T follicular helper cell (primary cell): ENCODE results near the gene KIAA1549.

ENCODE experiments used
- DNase-seq: peaks from one replicate; pipeline ENCODE4 v3.0.0-alpha.2; 2020; ENCODE audit warnings: low read depth

The KIAA1549 gene

DNA sequence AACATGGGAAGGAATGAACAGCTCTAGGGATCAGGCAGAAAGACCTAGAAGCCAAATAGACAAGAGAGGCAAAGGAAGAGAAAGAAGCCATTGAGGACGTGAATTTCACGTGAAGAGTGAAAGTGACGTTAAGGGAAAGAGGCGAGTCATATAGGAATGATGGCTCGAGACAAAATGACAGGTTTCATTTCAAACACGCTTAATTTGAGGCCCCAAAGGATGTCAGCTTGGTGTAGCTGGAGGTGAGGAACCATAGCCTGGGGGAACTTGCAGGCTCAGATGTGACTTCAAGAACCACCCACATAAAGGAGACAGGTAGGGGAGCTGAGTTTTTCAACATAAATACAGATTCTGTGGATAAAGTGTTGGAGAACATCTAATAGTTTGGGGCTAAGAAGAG, 98.9 kb downstream of the KIAA1549 start:
- no peak for DNase-seq

DNA sequence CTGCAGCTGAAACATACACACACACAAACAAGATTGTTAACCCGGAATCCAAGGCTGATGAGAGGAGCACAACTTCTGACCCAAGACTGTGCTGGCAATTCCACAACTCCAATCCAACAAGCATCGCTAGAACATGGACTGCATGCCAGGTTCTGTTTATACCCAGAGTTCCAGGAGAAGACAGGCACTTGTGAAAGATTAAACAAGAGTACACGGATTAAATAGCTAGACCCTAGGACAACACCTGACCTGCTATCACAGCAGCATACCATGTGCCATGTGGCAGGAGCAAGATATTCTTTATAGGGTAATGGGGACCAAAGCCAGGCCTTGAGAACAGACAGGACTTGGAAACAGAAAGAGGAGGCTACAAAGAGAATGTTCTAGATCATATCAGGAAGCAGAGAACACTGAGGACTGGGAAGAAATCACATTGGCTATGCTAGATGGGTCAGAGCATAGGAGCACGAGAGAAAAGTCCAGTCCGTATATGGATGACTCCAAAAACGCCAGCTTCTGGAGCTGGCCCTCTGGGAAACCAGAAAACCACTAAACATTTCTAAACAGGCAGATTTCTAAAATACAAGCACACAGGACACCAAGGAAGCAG, 99.5 kb downstream of the KIAA1549 start:
- no peak for DNase-seq

DNA sequence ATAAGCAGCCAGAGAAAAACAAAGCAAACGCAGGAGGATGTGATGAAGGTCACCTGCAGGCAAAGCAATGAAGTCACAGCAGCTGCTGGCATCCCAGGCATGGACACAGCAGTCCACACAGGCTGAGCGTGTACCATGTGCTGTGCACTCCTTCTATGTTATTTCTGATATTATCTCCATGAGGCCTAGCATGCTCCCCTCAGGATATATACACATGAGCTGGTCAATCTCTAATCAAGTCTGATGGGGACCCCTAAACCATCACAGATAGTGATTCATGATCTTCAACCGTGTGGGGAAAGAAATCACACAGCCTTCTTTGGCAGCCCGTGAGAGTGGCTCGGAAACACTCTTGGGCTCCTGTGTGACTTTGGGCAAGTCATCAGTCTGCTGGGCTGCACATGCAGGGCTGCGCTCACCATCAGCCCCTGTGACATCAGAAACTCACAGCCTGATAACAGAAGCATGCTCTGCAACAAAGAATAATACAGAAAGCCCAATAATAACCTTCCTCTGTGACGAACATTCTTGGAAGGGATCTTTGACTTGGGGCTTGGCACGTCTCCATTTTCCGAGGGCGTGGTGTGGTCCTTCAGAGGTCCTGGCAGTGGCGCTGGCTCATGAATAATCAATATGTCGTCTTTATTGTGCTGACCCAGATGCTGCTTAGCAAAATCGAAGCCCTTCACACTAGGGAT, 100.2 kb downstream of the KIAA1549 start:
- DNase-seq = no peak

DNA sequence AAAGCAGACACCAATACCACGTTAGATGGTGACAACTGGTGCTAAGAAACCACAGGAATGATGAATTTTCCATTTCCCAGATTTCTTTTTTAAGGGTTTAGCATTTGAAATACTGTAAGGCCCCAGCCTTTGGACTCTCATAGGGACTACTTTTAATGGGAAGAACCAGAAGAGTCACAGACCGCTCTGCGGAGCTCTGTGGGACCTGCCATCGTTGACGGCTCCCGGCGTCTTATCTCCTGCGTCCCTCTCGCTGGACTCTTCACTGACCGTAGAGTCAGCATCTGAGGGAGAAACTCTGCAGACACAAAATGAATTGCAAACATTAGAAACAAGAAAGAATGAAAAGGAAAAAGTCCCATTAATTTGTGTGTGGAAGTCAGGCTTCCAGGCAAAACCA, 101.8 kb downstream of the KIAA1549 start:
- no peak for DNase-seq

DNA sequence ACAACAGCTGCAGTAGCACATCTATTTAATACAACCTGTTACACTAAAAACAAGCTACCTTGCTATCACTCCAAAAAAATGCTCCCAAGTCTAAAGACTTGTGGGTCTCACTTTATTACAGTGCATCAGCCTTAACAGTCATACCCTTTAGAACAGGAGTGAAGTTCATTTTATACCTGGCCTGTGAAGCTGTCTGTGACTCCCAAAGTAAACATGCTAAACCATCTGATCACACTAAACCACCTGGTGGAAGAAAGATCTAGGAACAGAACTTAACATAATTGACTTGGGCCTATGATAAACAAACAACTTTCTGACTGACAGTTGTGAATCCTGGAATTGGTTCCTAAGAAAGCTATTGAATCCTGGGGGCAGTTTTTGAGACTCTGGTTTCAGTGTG, 102.3 kb downstream of the KIAA1549 start:
- DNase-seq = no peak

DNA sequence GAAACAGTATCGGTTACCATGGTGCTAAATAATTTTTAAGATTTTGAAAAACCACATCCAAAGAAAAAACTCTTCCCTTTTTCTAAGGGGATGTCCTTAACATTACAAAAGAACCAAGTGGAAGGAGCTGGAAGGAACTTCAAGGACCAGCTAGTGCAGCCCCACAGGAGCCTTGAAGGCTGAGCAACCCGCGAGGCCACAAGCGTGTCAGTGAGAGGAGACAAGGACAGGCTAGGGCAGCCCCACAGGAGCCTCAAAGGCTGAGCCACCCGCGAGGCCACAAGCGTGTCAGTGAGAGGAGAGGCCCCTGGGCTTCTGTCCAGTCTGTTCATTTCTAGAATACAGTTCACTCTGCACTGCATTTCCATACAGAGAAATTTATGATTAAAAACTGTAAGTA, 103.1 kb downstream of the KIAA1549 start:
- no peak for DNase-seq

DNA sequence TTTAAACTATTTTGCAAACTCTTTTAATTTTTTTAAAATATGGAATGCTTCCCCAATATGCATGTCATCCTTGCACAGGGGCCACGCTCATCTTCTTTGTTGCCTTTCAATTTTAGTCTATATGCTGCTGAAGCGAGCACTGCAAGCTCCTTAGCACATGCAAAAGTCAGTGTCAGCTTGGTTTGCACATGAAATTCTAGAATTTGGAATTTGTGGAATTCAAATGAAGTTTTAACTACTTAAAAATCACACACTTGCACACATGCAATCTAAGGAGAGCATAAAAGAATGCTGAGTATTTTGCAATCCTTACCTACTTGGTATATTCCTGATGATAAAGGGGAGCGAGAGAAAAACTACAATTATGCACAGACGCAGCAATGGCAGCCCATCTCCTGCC, 104.9 kb downstream of the KIAA1549 start:
- DNase-seq = no peak

DNA sequence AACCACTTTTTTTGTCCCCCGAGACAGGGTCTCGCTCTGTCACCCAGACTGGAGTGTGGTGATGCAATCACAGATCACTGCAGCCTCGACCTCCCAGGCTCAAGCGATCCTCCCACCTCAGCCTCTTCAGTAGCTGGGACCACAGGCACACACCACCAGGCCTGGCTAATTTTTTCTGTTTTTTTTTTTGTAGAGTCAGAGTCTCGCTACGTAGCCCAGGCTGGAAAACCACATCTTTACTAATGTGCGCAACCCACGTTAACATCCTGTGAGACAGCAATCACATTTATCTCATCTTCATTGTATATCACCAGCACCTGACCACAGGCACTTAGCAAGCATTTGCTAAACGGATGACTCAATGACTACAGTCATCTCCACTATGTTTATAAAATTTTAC, 105.4 kb downstream of the KIAA1549 start:
- peak; percentile 46 for DNase-seq

DNA sequence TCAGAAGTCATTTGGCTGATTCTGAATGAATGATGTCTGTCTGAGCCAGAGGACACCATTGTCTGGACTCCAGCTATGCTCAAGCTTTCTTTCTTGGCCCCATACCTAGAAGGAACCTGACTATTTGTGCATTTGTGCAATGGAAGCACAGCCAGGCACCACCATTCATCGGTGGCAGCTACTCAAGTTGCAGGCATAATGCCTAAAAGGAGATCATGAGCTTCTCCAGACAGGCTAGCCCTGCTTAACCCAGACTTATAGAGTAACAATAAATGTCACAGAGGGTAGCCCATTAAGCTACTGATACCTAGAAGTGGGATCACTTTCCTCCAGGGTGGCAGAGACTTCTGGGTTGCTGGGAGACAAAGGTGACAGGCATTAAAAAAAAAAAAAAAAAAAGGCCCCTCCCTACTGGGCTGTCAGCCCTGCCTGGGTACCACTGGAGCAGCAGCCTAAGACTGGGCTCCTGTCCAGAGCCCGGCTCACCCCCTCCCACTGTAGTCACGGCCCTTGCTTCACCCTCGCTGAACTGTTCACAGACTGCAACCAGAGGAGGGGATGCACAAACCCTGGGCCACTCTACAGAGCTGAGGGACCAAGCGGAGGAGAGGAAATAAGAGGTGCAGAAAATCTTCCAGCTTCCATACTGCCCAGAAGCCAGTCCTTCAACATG, 107.8 kb downstream of the KIAA1549 start:
- no peak for DNase-seq

DNA sequence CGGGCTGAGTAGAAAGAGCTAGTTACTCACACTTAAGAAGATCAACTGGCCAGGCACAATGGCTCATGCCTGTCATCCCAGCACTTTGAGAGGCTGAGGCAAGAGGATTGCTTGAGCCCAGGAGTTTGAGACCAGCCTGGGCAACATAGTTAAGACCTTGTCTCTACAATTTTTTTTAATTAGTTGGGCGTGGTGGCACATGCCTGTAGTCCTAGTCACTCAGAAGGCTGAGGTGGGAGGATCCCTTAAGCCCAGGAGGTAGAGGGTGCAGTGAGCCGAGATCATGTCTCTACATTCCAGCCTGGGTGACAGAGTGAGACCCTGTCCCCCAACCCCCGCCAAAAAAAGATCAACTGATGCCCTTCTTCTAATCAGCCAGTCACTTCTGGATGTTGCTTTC, 108.6 kb downstream of the KIAA1549 start:
- DNase-seq = no peak

DNA sequence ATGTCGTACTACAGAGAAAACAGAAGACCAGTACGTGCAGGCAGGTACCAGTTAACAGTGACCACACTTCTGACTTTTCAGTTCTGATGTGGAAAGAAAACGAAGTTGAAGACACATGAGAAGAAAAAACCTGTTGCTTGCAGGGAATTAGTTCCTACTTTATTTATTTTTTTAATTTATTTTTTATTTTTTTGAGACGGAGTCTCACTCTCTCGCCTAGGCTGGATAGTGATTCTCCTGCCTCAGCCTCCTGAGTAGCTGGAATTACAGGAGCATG, 109.4 kb downstream of the KIAA1549 start:
- no peak for DNase-seq

DNA sequence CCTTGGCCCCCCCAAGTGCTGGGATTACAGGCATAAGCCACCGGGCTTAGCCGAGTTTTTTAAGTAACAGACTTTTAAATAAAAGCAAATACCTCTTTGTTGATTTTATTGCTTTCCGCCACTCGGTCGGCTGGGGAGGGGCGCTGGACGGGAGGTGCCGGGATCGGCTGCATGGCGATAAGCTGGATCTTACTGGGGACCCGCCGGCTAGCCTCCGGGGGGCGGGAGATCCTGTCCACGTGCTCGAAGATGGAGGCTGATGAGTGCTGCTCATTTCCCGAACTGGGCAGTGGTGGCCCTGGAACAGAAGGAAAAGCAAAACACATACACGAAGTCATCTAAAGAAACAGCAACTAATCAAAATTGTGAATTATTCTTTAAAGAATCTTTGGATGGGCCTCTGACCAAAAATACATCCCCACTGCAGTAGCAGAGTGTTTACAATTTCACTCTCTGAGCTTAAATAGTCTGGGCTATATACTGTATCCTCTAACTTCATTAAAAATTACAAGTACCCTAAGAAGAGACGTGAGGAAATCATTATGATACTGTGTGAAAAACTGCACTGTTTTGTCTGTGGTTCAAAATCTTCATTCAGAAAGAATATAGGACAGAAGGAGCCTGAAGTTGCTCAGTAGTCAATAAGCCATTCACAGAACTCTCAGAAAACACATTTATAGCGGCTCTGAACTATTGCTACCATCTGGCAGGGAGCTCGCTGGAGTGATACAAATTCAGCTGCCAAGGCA, 110.0 kb downstream of the KIAA1549 start:
- no peak for DNase-seq

DNA sequence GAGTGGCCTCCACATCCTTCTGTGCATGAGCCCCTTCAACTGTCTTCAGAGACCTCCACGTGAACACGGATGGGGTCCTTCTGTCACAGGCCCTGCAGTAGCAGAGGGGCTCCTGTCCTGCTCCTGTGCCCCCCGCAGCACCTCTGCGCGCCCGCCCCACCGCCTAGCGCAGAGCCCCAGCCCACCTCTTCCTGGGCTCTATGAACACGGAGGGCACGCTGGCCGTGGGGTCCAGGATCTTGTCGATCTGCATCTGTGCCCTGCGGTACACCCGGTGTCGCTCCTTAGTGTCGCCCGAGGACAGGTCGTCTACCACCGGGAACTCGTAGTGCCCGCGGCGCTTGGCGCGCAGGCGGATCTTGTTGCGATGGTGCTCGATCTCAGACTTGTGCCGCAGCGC, 111.8 kb downstream of the KIAA1549 start:
- no peak for DNase-seq

DNA sequence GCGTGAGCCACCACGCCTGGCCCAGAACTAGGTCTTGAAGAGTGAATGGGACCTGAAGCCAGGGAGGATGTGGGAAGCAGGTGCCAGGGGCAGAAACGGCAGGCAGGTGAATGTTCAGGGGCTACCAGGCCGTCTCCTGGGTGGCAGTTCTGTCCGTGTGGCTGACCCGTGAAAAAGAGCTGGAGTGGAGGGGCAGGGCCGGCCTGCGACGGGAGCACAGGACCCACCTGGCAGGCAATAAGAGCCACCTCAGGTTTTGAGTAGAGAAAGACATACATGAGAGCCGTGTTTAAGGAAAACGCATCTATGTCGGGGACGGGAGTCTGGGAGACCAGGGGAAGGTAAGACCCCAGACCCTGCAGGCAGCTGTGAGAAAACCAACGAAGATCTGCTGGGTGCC, 112.5 kb downstream of the KIAA1549 start:
- DNase-seq = no peak

DNA sequence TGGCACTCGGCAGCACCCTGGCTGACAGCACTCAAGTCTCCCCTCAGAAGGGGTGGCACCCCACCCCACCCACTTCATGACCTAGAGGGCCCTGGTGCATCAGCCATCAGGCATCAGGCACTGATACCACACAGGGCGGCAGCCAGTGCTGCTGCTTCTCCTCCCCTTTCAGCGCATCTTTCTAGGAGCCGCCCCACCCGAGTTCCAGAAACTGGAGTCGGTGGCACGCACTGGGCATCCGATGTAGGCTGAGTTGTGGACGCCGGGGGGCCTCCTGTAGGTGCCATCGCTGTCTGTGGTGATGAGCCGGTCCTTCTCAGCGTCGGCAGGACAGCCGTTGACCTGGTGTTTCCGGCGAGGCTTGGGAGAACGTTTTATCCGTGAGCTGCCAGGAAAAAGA, 113.4 kb downstream of the KIAA1549 start:
- DNase-seq = no peak

DNA sequence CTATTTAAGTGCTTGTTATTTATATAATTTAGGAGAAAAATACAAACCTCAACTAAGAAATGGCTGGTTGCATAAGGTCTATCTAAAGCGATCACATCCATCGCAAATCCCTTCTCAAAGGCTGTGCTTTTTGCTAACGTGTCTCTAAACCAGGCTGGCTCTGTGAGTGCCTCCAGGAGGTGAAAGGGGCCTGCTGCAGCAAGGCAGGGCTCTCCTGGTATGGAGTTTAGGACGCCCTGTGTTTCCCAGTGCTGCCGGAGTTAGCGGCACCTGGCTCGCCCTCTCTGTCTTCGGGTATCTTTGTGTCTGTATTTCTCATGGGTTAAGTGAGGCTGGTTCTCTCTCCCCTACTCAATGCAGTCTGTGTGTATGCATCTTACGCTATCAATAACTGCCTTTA, 114.8 kb downstream of the KIAA1549 start:
- DNase-seq = no peak

DNA sequence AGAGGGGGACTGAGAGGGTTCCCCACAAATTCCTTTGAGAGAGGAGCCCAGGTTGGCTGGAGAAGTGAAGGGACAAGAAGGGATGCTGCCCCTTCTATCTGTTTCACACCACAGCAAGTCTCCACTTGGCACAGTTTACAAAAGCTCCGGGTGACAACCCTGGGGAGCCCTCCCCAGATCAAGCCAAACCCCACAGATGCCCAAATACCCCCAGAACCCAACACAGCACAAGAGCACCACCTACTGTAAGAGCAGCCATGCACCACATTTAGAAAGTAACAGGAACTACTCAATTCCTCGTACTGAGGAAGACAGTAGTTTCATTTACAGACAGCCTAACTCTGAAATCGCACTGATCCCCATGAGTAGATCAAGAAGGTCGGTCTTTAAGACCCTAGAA, 115.3 kb downstream of the KIAA1549 start:
- DNase-seq = peak; percentile 17

DNA sequence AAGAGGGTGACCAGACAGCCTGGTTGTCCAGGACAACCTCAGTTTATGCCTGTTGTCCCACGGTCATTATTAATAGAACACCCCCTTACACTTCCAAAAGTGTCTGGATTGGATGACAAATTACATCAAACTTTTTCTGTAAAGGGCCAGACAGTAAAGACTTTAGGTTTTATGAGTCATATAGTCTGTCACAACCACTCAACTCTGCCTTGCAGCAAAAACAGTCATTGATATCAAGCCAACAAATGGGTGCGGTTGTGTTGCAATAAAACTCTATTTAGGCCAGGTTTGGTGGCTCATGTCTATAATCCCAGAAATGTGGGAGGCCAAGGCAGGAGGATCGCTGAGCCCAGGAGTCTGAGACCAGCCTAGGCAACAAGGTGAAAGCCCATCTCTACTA, 116.5 kb downstream of the KIAA1549 start:
- no peak for DNase-seq

DNA sequence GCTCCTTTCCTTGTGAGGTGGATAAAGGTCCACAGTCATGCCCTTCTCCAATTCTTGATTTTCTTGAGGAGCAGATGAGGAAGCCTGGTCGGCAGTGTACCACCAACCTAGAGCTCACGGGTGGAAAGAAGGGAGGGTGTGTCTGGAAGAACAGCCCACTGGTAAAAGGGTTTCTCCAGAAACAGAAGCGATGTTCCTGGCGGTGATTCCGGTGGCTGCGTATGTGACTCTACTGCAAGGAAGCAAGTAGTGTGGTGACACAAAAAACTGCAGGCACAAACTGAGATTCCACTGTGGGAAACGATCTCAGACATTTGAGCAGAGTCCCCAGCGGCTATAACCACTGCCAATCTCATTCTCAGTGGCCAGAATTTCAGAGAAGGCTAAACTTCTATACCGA, 117.3 kb downstream of the KIAA1549 start:
- no peak for DNase-seq

DNA sequence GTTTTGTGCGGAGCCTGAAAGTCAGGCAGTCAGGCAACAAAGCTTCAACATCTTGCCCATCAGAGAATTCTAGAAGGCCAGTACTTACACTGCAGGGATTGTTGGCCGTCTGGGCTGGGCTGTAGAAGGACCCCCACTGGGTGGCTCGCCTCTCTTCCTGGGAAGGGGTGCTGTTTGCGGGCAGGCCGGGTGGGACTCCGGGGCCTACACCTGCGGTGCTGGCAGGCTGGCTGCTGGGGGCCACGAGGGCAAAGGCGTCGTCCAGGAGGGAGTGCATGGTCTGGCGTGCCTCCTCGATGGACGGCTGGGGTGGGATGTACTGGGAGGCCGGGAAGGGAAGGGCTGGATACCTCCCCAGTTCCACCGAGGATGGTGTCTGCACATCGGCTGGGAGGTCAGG, 120.1 kb downstream of the KIAA1549 start:
- DNase-seq = no peak

DNA sequence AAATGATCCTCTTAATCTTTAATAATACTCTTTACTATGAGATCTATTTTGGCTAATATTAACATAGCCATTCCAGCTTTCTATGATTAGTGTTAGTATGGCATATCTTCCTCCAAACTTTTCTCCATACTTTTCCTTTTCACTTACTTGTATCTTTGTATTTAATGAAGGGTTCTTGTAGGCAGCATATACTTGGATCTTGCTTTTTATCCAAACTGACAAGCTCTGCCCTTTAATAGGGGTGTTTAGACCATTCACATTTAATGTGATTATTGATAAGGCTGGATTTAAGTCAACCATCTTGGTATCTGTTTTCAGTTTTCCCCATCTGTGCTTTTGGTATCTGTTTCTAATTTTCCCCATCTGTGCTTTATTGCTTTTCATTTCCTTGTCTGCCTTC, 123.5 kb downstream of the KIAA1549 start:
- no peak for DNase-seq

DNA sequence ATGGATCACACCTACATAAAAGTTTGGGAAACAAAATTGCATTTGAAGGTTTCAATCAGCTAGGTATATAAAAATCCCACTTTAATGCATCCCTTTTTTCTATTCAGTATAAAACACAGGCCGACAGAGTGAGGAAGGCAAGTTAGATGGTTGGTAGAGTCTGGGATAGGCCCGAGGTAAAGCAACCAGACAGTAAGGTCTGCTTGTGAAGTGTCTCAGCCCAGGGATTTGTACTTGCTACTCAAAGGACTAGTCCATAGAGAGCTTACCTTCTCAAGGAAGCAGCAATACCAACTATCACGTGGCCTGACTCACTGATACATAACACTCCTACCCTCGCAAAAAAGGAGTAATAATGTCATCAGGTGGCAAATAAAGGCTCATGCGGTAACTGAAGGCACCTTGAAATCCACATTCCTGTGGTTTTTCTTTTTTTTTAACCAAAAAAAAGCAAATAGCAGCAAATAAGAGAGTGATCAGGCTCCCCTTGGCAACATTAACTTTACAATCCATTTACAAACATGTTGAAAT, 127.0 kb downstream of the KIAA1549 start:
- DNase-seq = no peak

DNA sequence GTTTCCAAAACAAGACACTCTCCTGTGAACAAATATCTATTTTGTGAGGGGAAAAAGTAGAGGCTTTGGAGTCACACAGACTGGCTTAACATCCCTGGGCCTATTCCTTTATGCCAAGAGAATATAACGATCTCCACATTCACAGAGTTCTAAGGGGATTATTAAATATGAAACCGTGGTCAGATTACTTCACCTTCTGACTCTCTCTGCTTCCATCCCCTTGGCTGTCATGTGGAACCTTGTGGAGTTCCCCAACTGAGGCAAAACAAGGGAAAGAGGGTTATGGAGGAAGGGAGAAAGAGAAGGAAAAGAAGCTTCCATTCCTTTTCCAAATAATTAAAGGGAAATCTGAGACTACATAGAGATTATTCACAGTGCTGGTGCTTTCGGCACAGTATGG, 127.7 kb downstream of the KIAA1549 start:
- DNase-seq = no peak
